ENCODE results near the gene SRL. TPM values are rescaled to one million over a fixed set of nuclear protein-coding genes. Genes with fewer than 3 reads are reported as not detected.

The SRL gene
- total and polyA plus RNA-seq, 2 of the 8 experiments (the other 6 are each of a cell fraction or from before 2014, with no cell fraction given) = 0.05 TPM; not detected in 1

- H3K79me1 ChIP-seq (ENCODE audit: low read depth, low read length) = no peaks in the 10 kb centered on the region
- H4K20me1 ChIP-seq (replicated peaks in 1 of 2; ENCODE audit: control insufficient read depth in 1 of 2, insufficient read depth in 2 of 2, low read length in 2 of 2) = no peaks in the 10 kb centered on the region
- 72% methylated on average over 12 of the region's 12 CpGs; no CpG with 5 or more reads in 1 of the 2 experiments for WGBS, 2 experiments (ENCODE audit: extremely low coverage in 1 of 2, insufficient coverage in 1 of 2, insufficient read length in 1 of 2, insufficient replicate concordance in 2 of 2, low coverage in 1 of 2, low lambda C conversion rate in 2 of 2, missing lambda C conversion rate in 1 of 2)
- no peaks in the 10 kb centered on the region for H3K27me3 ChIP-seq (replicated peaks in 1 of 4; ENCODE audit: control insufficient read depth in 3 of 4, extremely low read depth in 1 of 4, insufficient read depth in 3 of 4, low read length in 3 of 4)
- no peak overlapping the region for H3K4me3 ChIP-seq (ENCODE audit: extremely low read depth in 1 of 4, insufficient read depth in 2 of 4, low read depth in 3 of 4, low read length in 4 of 4)
- H3K4me2 ChIP-seq (ENCODE audit: insufficient read depth in 1 of 2, low read depth in 2 of 2, low read length in 2 of 2) = no peak overlapping the region
- POLR2A ChIA-PET (ENCODE audit: partially characterized antibody) = interaction anchor here (1.4 kb wide), 1 partner anchor 53 kb away, joined by 3 read pairs; no protein-coding TSS in a partner anchor
- no peak overlapping the region for H3K9ac ChIP-seq (replicated peaks in 1 of 4; ENCODE audit: extremely low read depth in 1 of 4, low read depth in 3 of 4, low read length in 3 of 4)
- H3K56ac ChIP-seq (replicated peaks; ENCODE audit: insufficient read length, low read depth, low read length) = no peak overlapping the region
- H2BK5ac ChIP-seq (ENCODE audit: low read depth, low read length) = 0 out of 2 replicates have a peak overlapping the region, but pooled peaks have one; percentile 13
- FAIRE-seq (no peak), DNase-seq (ENCODE audit: low read depth in 1 of 2, low spot score in 2 of 2) (no peak)
- peak overlapping the region; percentile 39; the same call in 1 of the 2 replicates for H4K8ac ChIP-seq (ENCODE audit: extremely low read depth, insufficient read depth, low read length)
- no peaks in the 10 kb centered on the region for H3K9me3 ChIP-seq (ENCODE audit: insufficient read depth in 2 of 2, low read depth in 1 of 2, low read length in 1 of 2)
- no peak overlapping the region for H4K91ac ChIP-seq (replicated peaks; ENCODE audit: insufficient read length, low read length)
- no peaks in the 10 kb centered on the region for H3K79me2 ChIP-seq (ENCODE audit: control insufficient read depth in 1 of 2, insufficient read depth in 2 of 2, low read length in 2 of 2)
- H3K18ac ChIP-seq (ENCODE audit: extremely low read depth, low read length) = no peak overlapping the region; the same call in 1 of the 2 replicates
- H3K23ac ChIP-seq (ENCODE audit: insufficient read length) = no peak overlapping the region
- no peaks in the 10 kb centered on the region for H3K23me2 ChIP-seq (ENCODE audit: low read depth, low read length)
- H3K14ac ChIP-seq (ENCODE audit: insufficient read length) = no peak overlapping the region
- CTCF ChIA-PET (ENCODE audit: partially characterized antibody) = interaction anchor here (0.8 to 2.3 kb wide), 3 partner anchors 13 to 289 kb away, joined by 3 to 9 read pairs (median 3); no protein-coding TSS in a partner anchor
- H3K27ac ChIP-seq (ENCODE audit: low read depth, low read length) = no peak overlapping the region
- no peak overlapping the region; the same call in 1 of the 2 replicates for H2AFZ ChIP-seq (ENCODE audit: low read length)
- no peak overlapping the region for H4K5ac ChIP-seq (ENCODE audit: insufficient read length, low read depth, low read length)
- no peak overlapping the region for H2BK15ac ChIP-seq (ENCODE audit: low read length)
- 0 out of 2 replicates have a peak, but pooled peaks have one; percentile 24 for TF ChIP-seq SRF (IDR thresholded peaks at IDR 0.05; ENCODE audit: low read depth, low read length)
- no peak for TF ChIP-seq KDM5A (IDR thresholded peaks at IDR 0.05; ENCODE audit: low read length)
- H2AK5ac ChIP-seq (ENCODE audit: low read depth, low read length) = no peak overlapping the region
- no peak overlapping the region for H2BK120ac ChIP-seq (replicated peaks; ENCODE audit: low read depth, low read length)
- no peaks in the 10 kb centered on the region for H3K36me3 ChIP-seq (ENCODE audit: control insufficient read depth in 2 of 4, insufficient read depth in 4 of 4, low read length in 3 of 4)
- no peak overlapping the region for H2BK12ac ChIP-seq (ENCODE audit: low read depth, low read length)
- H3K4me1 ChIP-seq (replicated peaks in 1 of 4; ENCODE audit: control insufficient read depth in 3 of 4, insufficient read depth in 4 of 4, low read length in 3 of 4) = peaks cover 0 to 7% (median 2%) of the 10 kb centered on the region in 4 experiments; a peak in 6 of 7 replicates
- no peak overlapping the region for H3K4ac ChIP-seq (replicated peaks; ENCODE audit: insufficient read length, low read depth, low read length)
- no peak overlapping the region for H2BK20ac ChIP-seq (ENCODE audit: low read length)
These were observed 1.3 kb downstream of the SRL start for GRCh38 chr16:4240624-4241023.

Measured in H1 (cell line).